ENCODE measurements around the gene SYNGAP1.

DNA sequence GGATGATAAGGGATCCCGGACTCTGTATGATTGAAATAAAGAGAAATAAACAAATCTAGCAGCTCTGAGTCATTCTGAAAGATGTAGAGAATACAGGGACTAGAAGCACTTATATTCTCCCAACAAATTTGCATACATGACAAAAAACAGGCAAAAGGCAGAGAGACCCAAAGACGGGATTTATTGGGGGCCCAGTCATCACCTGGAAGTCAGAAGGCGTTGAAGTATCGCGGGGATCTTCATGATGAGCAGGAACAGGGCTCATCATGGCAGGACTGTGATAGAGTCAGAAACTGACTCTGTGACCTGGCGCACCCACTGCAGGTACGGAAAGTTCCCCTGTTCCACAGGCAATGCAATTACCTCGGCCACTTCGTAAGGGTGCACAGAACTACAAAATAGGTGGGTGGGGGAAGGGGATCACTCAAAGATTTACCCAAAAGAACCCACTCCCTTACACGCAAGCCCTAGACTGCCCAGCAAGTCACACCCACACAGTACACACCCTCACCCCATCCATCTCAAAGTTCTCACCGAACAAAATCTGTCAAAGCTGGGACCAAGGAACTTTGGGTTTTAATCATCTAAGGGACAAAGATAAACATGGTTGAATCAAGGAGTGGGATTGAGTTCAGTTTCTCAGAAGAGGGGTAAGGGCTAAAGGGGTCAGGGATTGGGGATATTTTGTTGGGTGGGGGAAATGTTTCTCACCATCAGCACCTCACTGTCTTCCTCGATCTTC lies 3.3 kb upstream of the SYNGAP1 start:
- TF ChIP-seq SMC3 (IDR thresholded peaks at IDR 0.05; ENCODE audit: low read depth, low read length) (no peak), POLR2A (IDR thresholded peaks at IDR 0.05; ENCODE audit: low read depth, low read length) (no peak), RAD21 (IDR thresholded peaks at IDR 0.05; ENCODE audit: low read length) (no peak), BHLHE40 (IDR thresholded peaks at IDR 0.05; ENCODE audit: low read depth, low read length) (no peak), MXI1 (IDR thresholded peaks at IDR 0.05; ENCODE audit: borderline replicate concordance, low read depth, low read length) (0 out of 2 replicates have a peak, but pooled peaks have one; percentile 9)
- TF ChIP-seq, protein P1, sequence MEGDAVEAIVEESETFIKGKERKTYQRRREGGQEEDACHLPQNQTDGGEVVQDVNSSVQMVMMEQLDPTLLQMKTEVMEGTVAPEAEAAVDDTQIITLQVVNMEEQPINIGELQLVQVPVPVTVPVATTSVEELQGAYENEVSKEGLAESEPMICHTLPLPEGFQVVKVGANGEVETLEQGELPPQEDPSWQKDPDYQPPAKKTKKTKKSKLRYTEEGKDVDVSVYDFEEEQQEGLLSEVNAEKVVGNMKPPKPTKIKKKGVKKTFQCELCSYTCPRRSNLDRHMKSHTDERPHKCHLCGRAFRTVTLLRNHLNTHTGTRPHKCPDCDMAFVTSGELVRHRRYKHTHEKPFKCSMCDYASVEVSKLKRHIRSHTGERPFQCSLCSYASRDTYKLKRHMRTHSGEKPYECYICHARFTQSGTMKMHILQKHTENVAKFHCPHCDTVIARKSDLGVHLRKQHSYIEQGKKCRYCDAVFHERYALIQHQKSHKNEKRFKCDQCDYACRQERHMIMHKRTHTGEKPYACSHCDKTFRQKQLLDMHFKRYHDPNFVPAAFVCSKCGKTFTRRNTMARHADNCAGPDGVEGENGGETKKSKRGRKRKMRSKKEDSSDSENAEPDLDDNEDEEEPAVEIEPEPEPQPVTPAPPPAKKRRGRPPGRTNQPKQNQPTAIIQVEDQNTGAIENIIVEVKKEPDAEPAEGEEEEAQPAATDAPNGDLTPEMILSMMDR (conservative IDR thresholded peaks at IDR 0.05; ENCODE audit: low read depth, low read length) = no peak
